ENCODE data around the gene CADM4.

- no peak for TF ChIP-seq CTCF (IDR thresholded peaks at IDR 0.05)
- no peak for TF ChIP-seq POLR2A (IDR thresholded peaks at IDR 0.05)
Measured at GRCh38 chr19:43623889-43624670, 15.6 kb downstream of the CADM4 start.

All from thyroid gland (tissue), 4 donors.